Ovary (tissue), 3 donors: Measurements from ENCODE around the gene CEMIP.

ENCODE experiments used
- CTCF ChIP-seq, 3 donors: fragments of 450-650 bp in 2 of 3; fragments of 200-600 bp in 1 of 3; IDR thresholded peaks; one replicate each; pipeline versions ENCODE4 v1.5.1 to v1.8.0; 2016 to 2022; ENCODE audit warnings: antibody characterized with exemption in 3 of 3, mild to moderate bottlenecking in 1 of 3
- EP300 ChIP-seq: sonication (generic); formaldehyde crosslinking; IDR thresholded peaks from one replicate; pipeline ENCODE4 v1.6.1; 2017; ENCODE audit warnings: antibody characterized with exemption
- donor health status: DM: no; HTN: no; CAD: no.

GRCh38 chr15:80926126-80926525, 147.0 kb downstream of the CEMIP start:
- TF ChIP-seq EP300 (no peak), CTCF (IDR thresholded peaks at IDR 0.05) (no peak)
